AG09309 (cell line): ENCODE data around the gene THOC7.

Experiments
- DNase-seq: peaks from one replicate; pipeline ENCODE4 v3.0.0-alpha.2; 2010; ENCODE audit warnings: low read depth
- H3K4me3 ChIP-seq: 2 replicates; pipeline ENCODE4 v1.5.1; 2011; ENCODE audit warnings: mild to moderate bottlenecking, low read depth, low read length, moderate library complexity; ENCODE audit not compliant: control insufficient read depth
- CTCF ChIP-seq: IDR thresholded peaks from 2 replicates; pipeline ENCODE4 v1.5.1; 2011; ENCODE audit warnings: mild to moderate bottlenecking, low read depth, low read length, inconsistent platforms; ENCODE audit not compliant: insufficient read depth, control insufficient read depth; ENCODE audit errors: missing control alignments

THOC7 gene

GRCh38 chr3:63896332-63897030 is 32.9 kb upstream of the THOC7 start:
- DNase-seq, result no peak
- H3K4me3 ChIP-seq, result no peak overlapping the region
- TF ChIP-seq CTCF, result no peak

- no peak overlapping the region for H3K4me3 ChIP-seq
- no peak for DNase-seq
- no peak for TF ChIP-seq CTCF
These were observed 32.0 kb upstream of the THOC7 start for GRCh38 chr3:63895422-63896189.

GRCh38 chr3:63892773-63893352 is 29.3 kb upstream of the THOC7 start:
- TF ChIP-seq CTCF, result no peak
- no peak for DNase-seq
- H3K4me3 ChIP-seq, result no peak overlapping the region

GRCh38 chr3:63891518-63891917 is 27.9 kb upstream of the THOC7 start:
- no peak for TF ChIP-seq CTCF
- DNase-seq, result no peak
- no peak overlapping the region for H3K4me3 ChIP-seq

- H3K4me3 ChIP-seq, result no peak overlapping the region
- no peak for DNase-seq
- no peak for TF ChIP-seq CTCF
These were observed 23.3 kb upstream of the THOC7 start for GRCh38 chr3:63886858-63887257.

GRCh38 chr3:63880653-63881052 is 17.0 kb upstream of the THOC7 start:
- no peak overlapping the region for H3K4me3 ChIP-seq
- DNase-seq, result no peak
- no peak for TF ChIP-seq CTCF
